Dermis microvascular lymphatic vessel endothelial cell (primary cell): ENCODE measurements around the gene NAA11. TPM values are rescaled to one million over a fixed set of nuclear protein-coding genes. Genes with fewer than 3 reads are reported as not detected.

ENCODE experiments used
- DNase-seq, 2 donors: peaks; one replicate each; pipeline versions ENCODE4 v3.0.0 to v3.0.0-alpha.2; 2010; ENCODE audit warnings: low read depth in 2 of 2
- total RNA-seq: library from RNA; depleted of rRNA; stranded (reverse); fragments of >200 nt; gene quantifications from 2 replicates; pipeline ENCODE4 v1.2.1, GENCODE V29; 2014

NAA11 gene
- total RNA-seq = not detected in 2 replicates

- DNase-seq = no peak
Observed at GRCh38 chr4:79325864-79326328, at the start of gene NAA11. NAA11 (minus strand) TSS chr4:79326061; CDS start chr4:79325877, 184 bp downstream.

- DNase-seq = no peak
Observed at GRCh38 chr4:79370026-79370425, 44.2 kb upstream of the NAA11 start.

GRCh38 chr4:79367096-79367495, 41.2 kb upstream of the NAA11 start:
- DNase-seq = no peak

GRCh38 chr4:79366422-79366821, 40.6 kb upstream of the NAA11 start:
- no peak for DNase-seq

GRCh38 chr4:79364061-79364460, 38.2 kb upstream of the NAA11 start:
- no peak for DNase-seq

GRCh38 chr4:79362626-79363025, 36.8 kb upstream of the NAA11 start:
- no peak for DNase-seq

- no peak for DNase-seq
Observed at GRCh38 chr4:79360006-79360405, 34.1 kb upstream of the NAA11 start.

- no peak for DNase-seq
Observed at GRCh38 chr4:79358438-79358837, 32.6 kb upstream of the NAA11 start.

- DNase-seq = no peak
Observed at GRCh38 chr4:79357365-79357764, 31.5 kb upstream of the NAA11 start.

- no peak for DNase-seq
Observed at GRCh38 chr4:79353075-79353474, 27.2 kb upstream of the NAA11 start.

GRCh38 chr4:79348405-79348804, 22.5 kb upstream of the NAA11 start:
- DNase-seq = no peak

GRCh38 chr4:79341893-79342653, 16.2 kb upstream of the NAA11 start:
- no peak for DNase-seq

GRCh38 chr4:79340568-79340967, 14.7 kb upstream of the NAA11 start:
- no peak for DNase-seq

GRCh38 chr4:79338148-79338547, 12.3 kb upstream of the NAA11 start:
- DNase-seq = no peak

GRCh38 chr4:79334783-79335182, 8.9 kb upstream of the NAA11 start:
- DNase-seq = no peak

GRCh38 chr4:79334341-79334740, 8.5 kb upstream of the NAA11 start:
- no peak for DNase-seq

- no peak for DNase-seq
Observed at GRCh38 chr4:79331126-79331876, 5.4 kb upstream of the NAA11 start.

- DNase-seq = no peak
Observed at GRCh38 chr4:79330720-79331119, 4.9 kb upstream of the NAA11 start.

- DNase-seq = no peak
Observed at GRCh38 chr4:79325436-79325835, 425 bp downstream of the NAA11 start.

GRCh38 chr4:79319975-79320374, 5.9 kb downstream of the NAA11 start:
- no peak for DNase-seq

- DNase-seq = no peak
Observed at GRCh38 chr4:79317711-79318110, 8.2 kb downstream of the NAA11 start.

- no peak for DNase-seq
Observed at GRCh38 chr4:79315891-79316290, 10.0 kb downstream of the NAA11 start.

- no peak for DNase-seq
Observed at GRCh38 chr4:79311279-79311678, 14.6 kb downstream of the NAA11 start.
